Mammary epithelial cell (primary cell): Measurements from ENCODE around the gene RSRC1.

Experiments used
- CTCF ChIP-seq, 2 donors: IDR thresholded peaks in 1 of 2; conservative IDR thresholded peaks in 1 of 2; 2 replicates each; pipeline ENCODE4 v1.5.1; 2011 to 2012; ENCODE audit warnings: inconsistent platforms in 2 of 2, low read length in 2 of 2, mild to moderate bottlenecking in 2 of 2, control low read depth in 1 of 2, low read depth in 1 of 2; ENCODE audit not compliant: insufficient read depth in 1 of 2; ENCODE audit errors: extremely low read depth in 1 of 2
- EZH2 ChIP-seq: IDR thresholded peaks from 2 replicates; pipeline ENCODE4 v1.6.1; 2012; ENCODE audit warnings: low read length, inconsistent platforms, borderline replicate concordance

- TF ChIP-seq CTCF (conservative IDR thresholded peaks at IDR 0.05 in 1 of 2, IDR thresholded peaks at IDR 0.05 in 1 of 2; ENCODE audit: extremely low read depth in 1 of 2, insufficient read depth in 1 of 2, low read depth in 1 of 2, low read length in 2 of 2): no peak
- no peak for TF ChIP-seq EZH2
Observed at GRCh38 chr3:158565076-158565475, 455.2 kb downstream of the RSRC1 start.
